Measurements from ENCODE around the gene FCER1G. TPM values are rescaled to one million over a fixed set of nuclear protein-coding genes. Genes with fewer than 3 reads are reported as not detected.
A peak's percentile ranks its signal among the peaks of the same experiment; 100 is the strongest.

The FCER1G gene
- total RNA-seq, 1 experiment from 2014 or later = not detected

DNA sequence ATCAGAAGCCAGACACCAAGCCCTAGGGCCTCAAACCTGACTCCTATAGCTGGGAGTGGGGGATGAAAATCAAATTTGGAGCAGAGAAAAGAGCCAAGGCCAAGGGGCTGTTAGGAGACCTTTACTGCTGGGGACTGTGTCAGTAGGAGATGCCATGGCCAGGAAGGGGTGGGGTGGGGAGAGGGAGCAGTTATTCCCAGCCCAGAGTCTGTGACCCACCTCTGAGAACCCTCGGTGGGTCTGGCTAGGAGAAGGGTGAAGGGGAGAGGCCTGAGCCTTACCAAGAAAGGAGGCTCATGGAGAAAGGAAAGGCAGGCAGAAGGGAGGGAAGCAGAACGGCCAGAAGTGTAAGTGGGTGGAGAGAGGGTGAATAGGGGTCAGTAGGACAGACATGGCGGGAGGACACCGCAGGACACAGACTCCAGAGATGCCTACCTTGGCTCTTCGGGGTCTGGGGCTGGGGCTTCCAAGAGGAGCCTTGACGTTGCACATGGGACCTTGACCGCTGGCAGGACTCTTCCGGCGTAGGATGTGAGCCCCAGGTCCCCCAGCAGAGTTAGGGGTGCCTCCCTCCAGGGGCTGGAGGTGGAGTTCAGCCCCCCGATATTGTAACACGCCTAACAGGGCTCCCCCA, 17.4 kb upstream of the FCER1G start:
- no peak overlapping the region for H3K4me3 ChIP-seq (ENCODE audit: low read length)
- no peaks in the 10 kb centered on the region for H3K27me3 ChIP-seq (ENCODE audit: low read length)
- intact Hi-C loops (cut with micrococcal nuclease) = no loop called here
- ATAC-seq (no peak), DNase-seq (no peak)
- TF ChIP-seq, protein P1, sequence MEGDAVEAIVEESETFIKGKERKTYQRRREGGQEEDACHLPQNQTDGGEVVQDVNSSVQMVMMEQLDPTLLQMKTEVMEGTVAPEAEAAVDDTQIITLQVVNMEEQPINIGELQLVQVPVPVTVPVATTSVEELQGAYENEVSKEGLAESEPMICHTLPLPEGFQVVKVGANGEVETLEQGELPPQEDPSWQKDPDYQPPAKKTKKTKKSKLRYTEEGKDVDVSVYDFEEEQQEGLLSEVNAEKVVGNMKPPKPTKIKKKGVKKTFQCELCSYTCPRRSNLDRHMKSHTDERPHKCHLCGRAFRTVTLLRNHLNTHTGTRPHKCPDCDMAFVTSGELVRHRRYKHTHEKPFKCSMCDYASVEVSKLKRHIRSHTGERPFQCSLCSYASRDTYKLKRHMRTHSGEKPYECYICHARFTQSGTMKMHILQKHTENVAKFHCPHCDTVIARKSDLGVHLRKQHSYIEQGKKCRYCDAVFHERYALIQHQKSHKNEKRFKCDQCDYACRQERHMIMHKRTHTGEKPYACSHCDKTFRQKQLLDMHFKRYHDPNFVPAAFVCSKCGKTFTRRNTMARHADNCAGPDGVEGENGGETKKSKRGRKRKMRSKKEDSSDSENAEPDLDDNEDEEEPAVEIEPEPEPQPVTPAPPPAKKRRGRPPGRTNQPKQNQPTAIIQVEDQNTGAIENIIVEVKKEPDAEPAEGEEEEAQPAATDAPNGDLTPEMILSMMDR (conservative IDR thresholded peaks at IDR 0.05; ENCODE audit: low read depth, low read length) = no peak
- TF ChIP-seq EZH2phosphoT487 (IDR thresholded peaks at IDR 0.05; ENCODE audit: borderline replicate concordance, low read length) (no peak), EZH2 (IDR thresholded peaks at IDR 0.05; ENCODE audit: low read length, unreplicated experiment) (no peak)
- H3K9ac ChIP-seq (ENCODE audit: low read length) = no peak overlapping the region
- H3K4me2 ChIP-seq (ENCODE audit: low read length) = no peak overlapping the region
- ChIA-PET POLR2A (ENCODE audit: unreplicated experiment) (no interaction called here), CTCF (no interaction called here)
- no peaks in the 10 kb centered on the region for H3K36me3 ChIP-seq (ENCODE audit: low read depth, low read length)
- H3K27ac ChIP-seq (ENCODE audit: low read length) = no peak overlapping the region
- peaks cover 19% of the 10 kb centered on the region for H3K4me1 ChIP-seq (ENCODE audit: insufficient read depth, low read length)
- H3K9me2 ChIP-seq (replicated peaks; ENCODE audit: low read length) = no peaks in the 10 kb centered on the region
- no peaks in the 10 kb centered on the region for H3K9me3 ChIP-seq (ENCODE audit: low read length)
- H3F3A ChIP-seq (ENCODE audit: low read length, unreplicated experiment) = no peaks in the 10 kb centered on the region
- H2AFZ ChIP-seq (ENCODE audit: low read length) = no peak overlapping the region
- BruUV-seq (replicated peaks) = no TSS peak
- no peaks in the 10 kb centered on the region for H4K20me1 ChIP-seq (ENCODE audit: low read length)
- H3K79me2 ChIP-seq (ENCODE audit: low read length) = peaks cover 4% of the 10 kb centered on the region

DNA sequence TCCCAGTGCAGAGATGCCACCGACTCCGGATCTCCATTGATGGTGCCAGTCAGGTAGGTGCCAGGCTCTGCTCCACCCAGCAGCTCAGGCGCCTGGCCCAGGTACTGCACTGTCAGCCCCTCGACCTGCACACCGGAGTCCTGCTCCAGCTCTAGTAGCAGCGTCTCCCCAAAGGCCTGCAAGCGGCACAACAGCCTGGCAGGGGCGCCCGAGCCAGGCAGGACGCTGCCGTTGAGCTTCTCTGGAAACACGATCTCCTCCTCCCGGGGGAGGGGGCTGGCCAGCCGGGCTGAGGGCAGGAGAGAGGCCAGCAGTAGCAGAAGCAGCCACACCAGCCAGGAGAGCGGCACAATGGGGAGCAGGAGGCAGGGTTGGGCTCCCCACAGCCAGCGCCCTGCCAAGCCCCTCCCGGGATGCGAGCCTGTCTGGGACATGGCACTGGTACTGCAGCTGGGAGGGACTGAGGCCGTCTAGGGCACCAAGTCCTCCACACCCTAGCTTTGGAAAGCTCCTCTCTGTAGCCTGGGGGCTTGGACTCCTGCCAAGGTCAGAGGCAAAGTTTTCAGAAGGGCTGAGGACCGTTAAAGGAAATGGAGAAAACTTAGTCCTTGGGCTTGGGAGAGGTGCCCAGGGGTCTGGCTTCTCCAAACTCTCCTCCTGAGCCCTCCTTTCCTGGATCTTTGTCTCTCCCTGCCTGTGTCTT, 16.8 kb upstream of the FCER1G start:
- TF ChIP-seq, protein P1 (conservative IDR thresholded peaks at IDR 0.05; ENCODE audit: low read depth, low read length) = no peak
- TF ChIP-seq EZH2phosphoT487 (IDR thresholded peaks at IDR 0.05; ENCODE audit: borderline replicate concordance, low read length) (no peak), EZH2 (IDR thresholded peaks at IDR 0.05; ENCODE audit: low read length, unreplicated experiment) (no peak)
- BruUV-seq (replicated peaks) = no TSS peak
- H3K4me1 ChIP-seq (ENCODE audit: insufficient read depth, low read length) = peaks cover 24% of the 10 kb centered on the region
- ATAC-seq (no peak), DNase-seq (peak; percentile 44)
- H3K4me2 ChIP-seq (ENCODE audit: low read length) = no peak overlapping the region
- H3F3A ChIP-seq (ENCODE audit: low read length, unreplicated experiment) = no peaks in the 10 kb centered on the region
- peaks cover 11% of the 10 kb centered on the region for H3K79me2 ChIP-seq (ENCODE audit: low read length)
- CTCF ChIA-PET = interaction anchor here (0.6 kb wide), 1 partner anchor 176 kb away, joined by 4 read pairs; no protein-coding TSS in a partner anchor
- H2AFZ ChIP-seq (ENCODE audit: low read length) = peak overlapping the region; percentile 15; the same call in 1 of the 2 replicates
- H3K27ac ChIP-seq (ENCODE audit: low read length) = no peak overlapping the region
- no peaks in the 10 kb centered on the region for H4K20me1 ChIP-seq (ENCODE audit: low read length)
- H3K9me2 ChIP-seq (replicated peaks; ENCODE audit: low read length) = no peaks in the 10 kb centered on the region
- no peak overlapping the region for H3K4me3 ChIP-seq (ENCODE audit: low read length)
- no peaks in the 10 kb centered on the region for H3K36me3 ChIP-seq (ENCODE audit: low read depth, low read length)
- H3K9me3 ChIP-seq (ENCODE audit: low read length) = no peaks in the 10 kb centered on the region
- intact Hi-C loops (cut with micrococcal nuclease) = no loop called here
- H3K27me3 ChIP-seq (ENCODE audit: low read length) = no peaks in the 10 kb centered on the region
- no peak overlapping the region for H3K9ac ChIP-seq (ENCODE audit: low read length)
- POLR2A ChIA-PET (ENCODE audit: unreplicated experiment) = no interaction called here
